ENCODE data around the gene SSR1.
A peak's percentile ranks its signal among the peaks of the same experiment; 100 is the strongest.

SSR1 gene

DNA sequence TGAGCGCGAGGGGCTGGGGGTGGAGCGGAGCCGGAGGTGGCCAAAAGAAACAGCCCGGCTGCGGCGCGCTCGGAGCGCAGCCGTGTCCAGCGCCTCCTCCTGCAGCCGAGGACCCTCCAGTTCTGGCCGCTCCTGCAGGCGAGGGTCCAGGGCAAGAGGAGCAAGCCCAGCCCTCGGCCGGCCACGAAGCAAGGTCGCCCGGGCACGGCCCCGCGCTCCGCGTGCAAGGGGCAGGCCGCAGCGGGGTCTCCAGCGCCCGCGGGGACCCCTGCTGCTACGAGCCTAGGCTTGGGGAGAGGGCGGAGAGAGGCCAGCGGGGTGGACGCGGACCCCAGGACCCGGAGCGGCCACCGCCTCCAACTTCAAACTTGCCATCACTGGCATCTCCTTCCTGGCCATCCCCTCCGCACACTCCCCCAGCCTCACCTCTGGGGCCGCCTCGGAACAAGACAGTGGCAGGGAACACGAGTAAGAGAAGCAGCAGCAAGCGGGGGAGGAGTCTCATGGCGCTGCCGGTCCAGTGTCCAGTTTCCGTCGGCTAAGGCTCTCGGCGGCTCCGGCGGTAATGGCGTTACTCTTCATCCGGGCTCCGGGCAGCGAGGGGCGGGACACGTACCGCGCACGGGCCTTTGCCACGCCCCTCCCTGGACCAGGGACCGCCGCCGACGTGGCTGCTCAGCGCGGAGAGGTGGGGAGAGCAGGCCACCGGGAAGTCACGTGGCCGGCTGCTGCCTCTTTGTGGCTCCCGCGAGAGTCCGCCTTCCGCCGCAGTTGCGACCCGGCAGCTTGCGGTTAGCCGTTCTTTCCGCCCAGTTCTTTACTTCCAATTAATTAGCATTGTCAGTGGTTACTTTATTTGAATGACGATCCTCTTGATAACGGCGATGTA lies at the start of gene SSR1:
Gene SSR1 (minus strand): TSS at position 584 of the 889 bp plus-strand sequence. CDS start 79 bp downstream, at position 505.
- no peak for TF ChIP-seq NFIC (IDR thresholded peaks at IDR 0.05)
- peak; percentile 90 for TF ChIP-seq YY1 (IDR thresholded peaks at IDR 0.05; ENCODE audit: low read depth)
- no peak; the same call in 1 of the 2 replicates for TF ChIP-seq TCF12 (IDR thresholded peaks at IDR 0.05; ENCODE audit: low read depth)
- TF ChIP-seq, protein P1, sequence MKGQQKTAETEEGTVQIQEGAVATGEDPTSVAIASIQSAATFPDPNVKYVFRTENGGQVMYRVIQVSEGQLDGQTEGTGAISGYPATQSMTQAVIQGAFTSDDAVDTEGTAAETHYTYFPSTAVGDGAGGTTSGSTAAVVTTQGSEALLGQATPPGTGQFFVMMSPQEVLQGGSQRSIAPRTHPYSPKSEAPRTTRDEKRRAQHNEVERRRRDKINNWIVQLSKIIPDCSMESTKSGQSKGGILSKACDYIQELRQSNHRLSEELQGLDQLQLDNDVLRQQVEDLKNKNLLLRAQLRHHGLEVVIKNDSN (IDR thresholded peaks at IDR 0.05): peak; percentile 98
- TF ChIP-seq TAF1 (IDR thresholded peaks at IDR 0.05; ENCODE audit: low read depth): peak; percentile 90
- TF ChIP-seq RAD21 (IDR thresholded peaks at IDR 0.05; ENCODE audit: low read depth): 0 out of 2 replicates have a peak, but pooled peaks have one; percentile 5
- peak; percentile 6; the same call in 1 of the 2 replicates for TF ChIP-seq EGR1 (IDR thresholded peaks at IDR 0.05)
- TF ChIP-seq, protein P2, sequence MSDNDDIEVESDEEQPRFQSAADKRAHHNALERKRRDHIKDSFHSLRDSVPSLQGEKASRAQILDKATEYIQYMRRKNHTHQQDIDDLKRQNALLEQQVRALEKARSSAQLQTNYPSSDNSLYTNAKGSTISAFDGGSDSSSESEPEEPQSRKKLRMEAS (IDR thresholded peaks at IDR 0.05): peak; percentile 91
- no peak for TF ChIP-seq TEAD4 (IDR thresholded peaks at IDR 0.05)
- TF ChIP-seq, protein P3, sequence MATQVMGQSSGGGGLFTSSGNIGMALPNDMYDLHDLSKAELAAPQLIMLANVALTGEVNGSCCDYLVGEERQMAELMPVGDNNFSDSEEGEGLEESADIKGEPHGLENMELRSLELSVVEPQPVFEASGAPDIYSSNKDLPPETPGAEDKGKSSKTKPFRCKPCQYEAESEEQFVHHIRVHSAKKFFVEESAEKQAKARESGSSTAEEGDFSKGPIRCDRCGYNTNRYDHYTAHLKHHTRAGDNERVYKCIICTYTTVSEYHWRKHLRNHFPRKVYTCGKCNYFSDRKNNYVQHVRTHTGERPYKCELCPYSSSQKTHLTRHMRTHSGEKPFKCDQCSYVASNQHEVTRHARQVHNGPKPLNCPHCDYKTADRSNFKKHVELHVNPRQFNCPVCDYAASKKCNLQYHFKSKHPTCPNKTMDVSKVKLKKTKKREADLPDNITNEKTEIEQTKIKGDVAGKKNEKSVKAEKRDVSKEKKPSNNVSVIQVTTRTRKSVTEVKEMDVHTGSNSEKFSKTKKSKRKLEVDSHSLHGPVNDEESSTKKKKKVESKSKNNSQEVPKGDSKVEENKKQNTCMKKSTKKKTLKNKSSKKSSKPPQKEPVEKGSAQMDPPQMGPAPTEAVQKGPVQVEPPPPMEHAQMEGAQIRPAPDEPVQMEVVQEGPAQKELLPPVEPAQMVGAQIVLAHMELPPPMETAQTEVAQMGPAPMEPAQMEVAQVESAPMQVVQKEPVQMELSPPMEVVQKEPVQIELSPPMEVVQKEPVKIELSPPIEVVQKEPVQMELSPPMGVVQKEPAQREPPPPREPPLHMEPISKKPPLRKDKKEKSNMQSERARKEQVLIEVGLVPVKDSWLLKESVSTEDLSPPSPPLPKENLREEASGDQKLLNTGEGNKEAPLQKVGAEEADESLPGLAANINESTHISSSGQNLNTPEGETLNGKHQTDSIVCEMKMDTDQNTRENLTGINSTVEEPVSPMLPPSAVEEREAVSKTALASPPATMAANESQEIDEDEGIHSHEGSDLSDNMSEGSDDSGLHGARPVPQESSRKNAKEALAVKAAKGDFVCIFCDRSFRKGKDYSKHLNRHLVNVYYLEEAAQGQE (IDR thresholded peaks at IDR 0.05; ENCODE audit: low read depth): no peak

DNA sequence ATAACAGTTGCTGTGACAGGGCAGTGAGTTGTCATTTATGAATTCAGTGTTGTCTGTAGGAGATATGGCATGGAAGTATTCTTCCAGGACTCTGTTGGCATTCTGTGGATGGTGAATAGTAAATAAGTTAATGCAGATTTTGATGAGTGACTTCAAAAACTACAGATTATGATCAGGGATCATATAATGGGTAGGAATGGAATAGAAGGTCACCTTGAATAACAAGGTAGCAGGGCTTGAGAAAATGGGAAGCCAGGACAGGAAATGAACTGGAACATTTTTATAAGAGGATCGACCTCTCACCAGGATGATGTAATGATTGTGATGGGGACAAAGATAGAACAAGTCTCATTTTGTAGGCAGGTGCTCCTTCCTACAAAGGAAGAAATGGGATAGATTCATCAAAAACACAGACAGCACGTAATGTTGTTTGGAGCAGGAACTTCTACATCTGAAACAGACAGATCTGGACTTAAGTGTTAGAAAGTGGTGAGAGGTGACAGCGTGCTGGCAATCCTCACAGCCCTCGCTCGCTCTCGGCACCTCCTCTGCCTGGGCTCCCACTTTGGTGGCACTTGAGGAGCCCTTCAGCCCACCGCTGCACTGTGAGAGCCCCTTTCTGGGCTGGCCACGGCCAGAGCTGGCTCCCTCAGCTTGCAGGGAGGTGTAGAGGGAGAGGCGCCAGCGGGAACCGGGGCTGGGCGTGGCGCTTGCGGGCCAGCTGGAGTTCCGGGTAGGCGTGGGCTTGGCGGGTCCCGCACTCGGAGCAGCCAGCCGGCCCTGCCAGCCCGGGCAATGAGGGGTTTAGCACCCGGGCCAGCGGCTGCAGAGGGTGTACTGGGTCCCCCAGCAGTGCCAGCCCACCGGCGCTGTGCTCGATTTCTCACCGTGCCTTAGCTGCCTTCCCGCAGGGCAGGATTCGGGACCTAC lies 30.8 kb upstream of the SSR1 start:
- TF ChIP-seq, protein P2 (IDR thresholded peaks at IDR 0.05): no peak
- TF ChIP-seq EGR1 (IDR thresholded peaks at IDR 0.05): no peak
- no peak for TF ChIP-seq CREB1 (IDR thresholded peaks at IDR 0.05; ENCODE audit: low read depth)
- TF ChIP-seq FOXM1 (IDR thresholded peaks at IDR 0.05; ENCODE audit: borderline replicate concordance, low read depth): no peak
- TF ChIP-seq ZBTB7A (IDR thresholded peaks at IDR 0.05; ENCODE audit: low read depth): no peak
- no peak for TF ChIP-seq NFIC (IDR thresholded peaks at IDR 0.05)
- no peak for TF ChIP-seq RAD21 (IDR thresholded peaks at IDR 0.05; ENCODE audit: low read depth)

DNA sequence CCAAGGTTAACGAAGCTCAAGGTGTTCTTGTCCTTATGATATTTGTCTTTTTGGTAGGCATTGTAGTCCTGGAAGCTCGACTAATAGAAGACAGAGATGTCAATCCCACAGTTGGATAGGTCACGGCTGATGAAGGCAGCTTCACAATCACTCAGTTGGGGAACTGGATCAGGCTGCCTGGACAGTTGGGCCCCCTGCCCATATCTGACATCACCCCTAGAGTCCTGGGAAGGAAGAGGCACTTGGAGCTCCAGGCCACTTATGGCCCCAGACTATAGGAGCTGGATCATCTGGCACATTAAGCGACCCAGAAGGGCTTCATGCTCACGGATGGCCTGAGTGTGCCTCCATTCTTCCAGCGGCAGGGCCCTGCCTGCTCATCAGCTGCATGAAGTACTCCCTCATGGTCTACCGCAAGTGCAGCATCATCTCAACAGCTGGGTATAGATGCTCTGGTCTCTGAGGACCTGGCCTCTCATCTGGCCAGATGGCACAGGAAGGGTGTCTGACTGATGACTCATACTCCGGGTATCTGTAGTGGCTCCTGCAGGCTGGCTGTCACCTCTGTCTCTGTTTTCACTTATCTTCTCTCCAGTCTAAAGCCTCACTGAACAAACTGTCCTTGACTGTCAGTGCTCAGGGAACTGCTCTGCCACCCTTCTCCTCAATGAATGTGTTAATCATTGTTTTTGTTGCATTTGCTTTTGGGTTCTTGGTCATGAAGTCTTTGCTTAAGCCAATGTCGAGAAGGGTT lies 29.2 kb upstream of the SSR1 start:
- no peak for TF ChIP-seq TCF12 (IDR thresholded peaks at IDR 0.05; ENCODE audit: low read depth)
- TF ChIP-seq RAD21 (IDR thresholded peaks at IDR 0.05; ENCODE audit: low read depth): no peak
- no peak for TF ChIP-seq YY1 (IDR thresholded peaks at IDR 0.05; ENCODE audit: low read depth)
- no peak for TF ChIP-seq TAF1 (IDR thresholded peaks at IDR 0.05; ENCODE audit: low read depth)
- TF ChIP-seq ZBTB7A (IDR thresholded peaks at IDR 0.05; ENCODE audit: low read depth): no peak
- no peak for TF ChIP-seq EGR1 (IDR thresholded peaks at IDR 0.05)
- no peak for TF ChIP-seq FOXM1 (IDR thresholded peaks at IDR 0.05; ENCODE audit: borderline replicate concordance, low read depth)
- TF ChIP-seq CEBPB (IDR thresholded peaks at IDR 0.05): no peak
- TF ChIP-seq, protein P2 (IDR thresholded peaks at IDR 0.05): no peak
- no peak for TF ChIP-seq EP300 (IDR thresholded peaks at IDR 0.05; ENCODE audit: borderline replicate concordance)
- no peak for TF ChIP-seq NFIC (IDR thresholded peaks at IDR 0.05)

DNA sequence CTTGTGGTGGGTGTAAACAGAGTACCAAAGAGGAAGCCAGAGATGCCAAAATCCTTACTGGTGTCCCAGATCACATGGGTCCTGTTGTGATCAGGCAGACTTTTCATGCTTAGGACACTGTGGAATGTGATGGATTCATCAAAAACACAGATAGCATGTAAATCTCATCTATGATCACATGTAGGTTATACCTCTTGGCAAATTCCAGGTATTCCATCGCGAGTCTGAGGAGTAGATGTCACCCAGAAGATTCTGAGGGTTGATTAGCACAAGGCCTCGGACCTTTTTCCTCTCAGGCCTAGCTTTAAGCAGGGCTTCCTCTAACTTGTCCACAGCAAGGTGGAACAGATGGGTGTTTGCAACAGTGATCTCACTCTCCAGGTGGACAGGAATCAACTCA lies 28.3 kb upstream of the SSR1 start:
- TF ChIP-seq, protein P2 (IDR thresholded peaks at IDR 0.05): no peak
- TF ChIP-seq ZBTB7A (IDR thresholded peaks at IDR 0.05; ENCODE audit: low read depth) (no peak), CEBPB (IDR thresholded peaks at IDR 0.05) (no peak), NFIC (IDR thresholded peaks at IDR 0.05) (no peak), CREB1 (IDR thresholded peaks at IDR 0.05; ENCODE audit: low read depth) (no peak)

DNA sequence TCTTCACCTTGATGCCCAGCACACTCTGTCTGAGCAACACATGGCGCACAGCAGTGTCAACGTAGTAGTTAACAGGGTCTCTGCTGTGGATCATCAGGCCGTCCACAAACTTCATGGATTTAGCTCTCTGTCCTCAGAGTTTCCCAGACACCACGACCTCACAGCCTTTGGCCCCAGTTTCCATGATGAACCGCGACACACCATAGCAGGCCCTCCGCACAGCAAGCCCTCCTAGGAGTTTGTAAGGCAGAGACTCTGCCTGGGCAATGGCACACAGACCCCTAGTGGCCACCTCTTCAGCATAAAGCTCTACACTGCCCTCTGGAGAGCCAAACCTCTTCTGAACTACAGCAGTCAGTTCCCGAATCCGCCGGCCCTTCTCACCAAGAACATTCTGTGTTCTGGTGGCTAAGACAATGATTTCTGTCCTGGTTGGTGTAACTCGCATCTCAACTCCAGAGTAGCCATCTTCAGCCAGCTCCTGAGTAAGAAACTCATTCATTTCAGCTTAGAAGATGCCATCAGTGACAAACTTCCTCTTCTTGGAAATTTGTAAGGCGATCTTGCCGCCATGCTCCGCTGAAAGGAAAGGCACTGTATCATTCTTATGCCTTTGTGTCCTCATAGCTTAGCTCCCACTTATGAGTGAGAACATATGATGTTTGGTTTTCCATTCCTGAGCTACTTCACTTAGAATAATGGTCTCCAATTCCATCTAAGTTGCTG lies 26.2 kb upstream of the SSR1 start:
- peak; percentile 43; the same call in 1 of the 2 replicates for TF ChIP-seq RAD21 (IDR thresholded peaks at IDR 0.05; ENCODE audit: low read depth)

DNA sequence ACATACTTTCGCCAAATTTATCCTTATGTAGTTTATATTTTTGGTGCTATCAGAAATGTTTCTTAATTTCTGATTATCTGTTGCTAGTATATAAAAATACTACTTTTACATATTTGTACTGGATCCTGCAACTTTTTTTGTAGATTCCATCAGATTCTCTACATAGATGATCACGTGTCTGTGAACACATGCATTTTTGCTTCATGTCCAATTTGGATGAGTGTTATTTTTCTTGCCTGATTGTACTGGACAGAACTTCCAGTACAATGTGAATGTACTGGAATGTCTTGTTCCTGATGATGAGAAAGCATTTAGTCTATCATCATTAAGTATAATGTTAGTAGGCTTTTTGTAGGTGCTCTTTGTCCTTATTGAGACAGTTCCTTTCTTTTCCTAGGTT lies 25.0 kb upstream of the SSR1 start:
- TF ChIP-seq RAD21 (IDR thresholded peaks at IDR 0.05; ENCODE audit: low read depth) (no peak), TEAD4 (IDR thresholded peaks at IDR 0.05) (no peak), YY1 (IDR thresholded peaks at IDR 0.05; ENCODE audit: low read depth) (no peak), TCF12 (IDR thresholded peaks at IDR 0.05; ENCODE audit: low read depth) (no peak), CEBPB (IDR thresholded peaks at IDR 0.05) (no peak), TAF1 (IDR thresholded peaks at IDR 0.05; ENCODE audit: low read depth) (no peak), NFIC (IDR thresholded peaks at IDR 0.05) (no peak), EP300 (IDR thresholded peaks at IDR 0.05; ENCODE audit: borderline replicate concordance) (no peak), ZBTB7A (IDR thresholded peaks at IDR 0.05; ENCODE audit: low read depth) (no peak), CREB1 (IDR thresholded peaks at IDR 0.05; ENCODE audit: low read depth) (no peak), FOXM1 (IDR thresholded peaks at IDR 0.05; ENCODE audit: borderline replicate concordance, low read depth) (no peak), EGR1 (IDR thresholded peaks at IDR 0.05) (no peak)
- TF ChIP-seq, protein P1 (IDR thresholded peaks at IDR 0.05): no peak
- TF ChIP-seq, protein P3 (IDR thresholded peaks at IDR 0.05; ENCODE audit: low read depth): no peak
- TF ChIP-seq, protein P2 (IDR thresholded peaks at IDR 0.05): no peak
